A549 (cell line): ENCODE results near the gene TMEFF2. TPM values are rescaled to one million over a fixed set of nuclear protein-coding genes. Genes with fewer than 3 reads are reported as not detected.

Experiments
- ATAC-seq, 2 experiments: fragments of 200-7000 bp in 1 of 2; fragments of >200 bp in 1 of 2; cut with Nextera tagmentation in 1 of 2; cut with Tn5 transposase in 1 of 2; 3 replicates each; pipeline versions ENCODE4 v1.8.0 to v1.9.1; 2018 to 2020; ENCODE audit warnings: mild to moderate bottlenecking in 1 of 2, moderate library complexity in 1 of 2
- CTCF ChIA-PET: fragments of 300-600 bp; sonication (Branson Sonifier 250); formaldehyde crosslinking; extraction: SDS; loops from one replicate; lab custom pipeline; 2021; ENCODE audit warnings: antibody characterized with exemption, inconsistent platforms; lab: Yijun Ruan, JAX
- POLR2A ChIA-PET: fragments of 350-600 bp; formaldehyde crosslinking; extraction: SDS; loops from one replicate; lab custom pipeline; 2021; ENCODE audit warnings: antibody characterized with exemption, inconsistent platforms; lab: Yijun Ruan, JAX
- DNase-seq, 2 experiments: peaks; one replicate each; pipeline versions ENCODE4 v3.0.0 to v3.0.0-alpha.2; 2011 to 2016; ENCODE audit warnings: low read depth in 1 of 2, low spot score in 1 of 2
- FAIRE-seq: peaks from 2 replicates; lab custom pipeline; 2011; peaks lifted over from hg19 to GRCh38; lab: Jason Lieb, UNC
- H3K27ac ChIP-seq, 2 experiments: fragments of >200 bp; sonication (Bioruptor Twin); formaldehyde crosslinking; 3 replicates each; pipeline ENCODE4 v1.5.1; 2016 to 2017
- H3K4me1 ChIP-seq: fragments of >200 bp; sonication (Bioruptor Twin); formaldehyde crosslinking; 3 replicates; pipeline ENCODE4 v1.6.1; 2016
- H3K4me2 ChIP-seq: fragments of >200 bp; sonication (Bioruptor Twin); formaldehyde crosslinking; 3 replicates; pipeline ENCODE4 v1.6.1; 2016
- H3K4me3 ChIP-seq: fragments of >200 bp; sonication (Bioruptor Twin); formaldehyde crosslinking; 3 replicates; pipeline ENCODE4 v1.5.1; 2016
- H3K9me3 ChIP-seq: fragments of >200 bp; sonication (Bioruptor Twin); formaldehyde crosslinking; 3 replicates; pipeline ENCODE4 v1.6.1; 2016
- CBX2 ChIP-seq: fragments of 200-600 bp; sonication (generic); IDR thresholded peaks from 2 replicates; pipeline ENCODE4 v1.6.1; 2016; ENCODE audit warnings: low read depth, mild to moderate bottlenecking, borderline replicate concordance
- CBX8 ChIP-seq: fragments of 200-600 bp; sonication (generic); IDR thresholded peaks from 2 replicates; pipeline ENCODE4 v1.6.1; 2016
- CHD2 ChIP-seq: fragments of 150-350 bp; IDR thresholded peaks from 2 replicates; pipeline ENCODE4 v1.6.1; 2014; ENCODE audit warnings: low read length; ENCODE audit not compliant: partially characterized antibody
- CHD4 ChIP-seq: fragments of 200-600 bp; sonication (generic); IDR thresholded peaks from 2 replicates; pipeline ENCODE4 v1.6.1; 2016; ENCODE audit warnings: antibody characterized with exemption, mild to moderate bottlenecking, borderline replicate concordance
- EHF ChIP-seq: fragments of 250-450 bp; sonication (Bioruptor Pico); IDR thresholded peaks from 2 replicates; pipeline ENCODE4 v1.5.0; 2020; ENCODE audit warnings: mild to moderate bottlenecking
- EP300 ChIP-seq, 2 experiments: fragments of >200 bp; sonication (Bioruptor Twin); formaldehyde crosslinking; IDR thresholded peaks; 2 replicates in 1 of 2; 3 replicates in 1 of 2; pipeline ENCODE4 v1.6.1; 2016 to 2017
- GATA3 ChIP-seq: IDR thresholded peaks from 2 replicates; pipeline ENCODE4 v1.6.1; 2012; ENCODE audit warnings: borderline replicate concordance
- HDAC2 ChIP-seq: fragments of 200-600 bp; sonication (generic); IDR thresholded peaks from 2 replicates; pipeline ENCODE4 v1.6.1; 2016
- HOXA7 ChIP-seq: fragments of 250-450 bp; sonication (Bioruptor Pico); IDR thresholded peaks from 2 replicates; pipeline ENCODE4 v1.5.0; 2020; ENCODE audit warnings: mild to moderate bottlenecking, moderate library complexity
- KDM1A ChIP-seq: fragments of 200-600 bp; sonication (generic); IDR thresholded peaks from 2 replicates; pipeline ENCODE4 v1.6.1; 2016; ENCODE audit warnings: low read depth, mild to moderate bottlenecking
- MAFK ChIP-seq: fragments of 450-650 bp; IDR thresholded peaks from 2 replicates; pipeline ENCODE4 v1.6.1; 2014; ENCODE audit not compliant: partially characterized antibody
- MAZ ChIP-seq: fragments of 150-350 bp; IDR thresholded peaks from 2 replicates; pipeline ENCODE4 v1.6.1; 2014; ENCODE audit warnings: antibody characterized with exemption, low read depth, low read length, borderline replicate concordance
- NPAS2 ChIP-seq: fragments of 250-450 bp; sonication (Bioruptor Pico); IDR thresholded peaks from 2 replicates; pipeline ENCODE4 v1.8.0; 2022; ENCODE audit warnings: mild to moderate bottlenecking, moderate library complexity, borderline replicate concordance
- POLR2A ChIP-seq: IDR thresholded peaks from 2 replicates; pipeline ENCODE4 v1.6.1; 2012; ENCODE audit warnings: mild to moderate bottlenecking, low read length
- SREBF2 ChIP-seq: fragments of 450-650 bp; IDR thresholded peaks from 2 replicates; pipeline ENCODE4 v1.6.1; 2014; ENCODE audit warnings: mild to moderate bottlenecking, moderate library complexity
- ZC3H11A ChIP-seq: fragments of 450-650 bp; IDR thresholded peaks from 2 replicates; pipeline ENCODE4 v1.6.1; 2014; ENCODE audit warnings: antibody characterized with exemption, mild to moderate bottlenecking
- ZFP36 ChIP-seq: fragments of 450-650 bp; IDR thresholded peaks from 2 replicates; pipeline ENCODE4 v1.6.1; 2014; ENCODE audit warnings: borderline replicate concordance; ENCODE audit not compliant: partially characterized antibody
- ZNF302 ChIP-seq: fragments of 250-450 bp; sonication (Bioruptor Pico); IDR thresholded peaks from 2 replicates; pipeline ENCODE4 v1.9.0; 2021; ENCODE audit warnings: inconsistent platforms, mild to moderate bottlenecking, moderate library complexity
- WGBS: methylation state at CpG from one replicate; pipeline ENCODE4 v1.1.6; 2017; ENCODE audit errors: missing lambda C conversion rate; 5-methylcytosine and 5-hydroxymethylcytosine counted together
- polyA plus RNA-seq, 4 experiments: library from polyadenylated mRNA; depleted of rRNA in 3 of 4; stranded (reverse); fragments of >200 nt; fragmentation: RNase III in 1 of 4; extraction: RNeasy Plus Mini Kit Qiagen cat#74134 plus additional on column Dnase treatment in 1 of 4; gene quantifications; 2 replicates in 3 of 4; 3 replicates in 1 of 4; pipeline ENCODE4 v1.2.3, GENCODE V29; 2011 to 2017
- TF ChIP-seq, protein P1 (sequence below): fragments of 150-350 bp; IDR thresholded peaks from 2 replicates; pipeline ENCODE4 v1.6.1; 2014; ENCODE audit warnings: low read depth, mild to moderate bottlenecking, low read length
- TF ChIP-seq, protein P2 (sequence below): IDR thresholded peaks from 2 replicates; pipeline ENCODE4 v1.6.1; 2012
- TF ChIP-seq, protein P3 (sequence below): fragments of 250-450 bp; sonication (Bioruptor Pico); IDR thresholded peaks from 2 replicates; pipeline ENCODE4 v1.5.0; 2021; ENCODE audit warnings: mild to moderate bottlenecking, moderate library complexity, borderline replicate concordance

The TMEFF2 gene
- polyA plus RNA-seq, 2 of the 4 experiments (the other 2 are of a cell fraction): 0.30 to 0.46 TPM

DNA sequence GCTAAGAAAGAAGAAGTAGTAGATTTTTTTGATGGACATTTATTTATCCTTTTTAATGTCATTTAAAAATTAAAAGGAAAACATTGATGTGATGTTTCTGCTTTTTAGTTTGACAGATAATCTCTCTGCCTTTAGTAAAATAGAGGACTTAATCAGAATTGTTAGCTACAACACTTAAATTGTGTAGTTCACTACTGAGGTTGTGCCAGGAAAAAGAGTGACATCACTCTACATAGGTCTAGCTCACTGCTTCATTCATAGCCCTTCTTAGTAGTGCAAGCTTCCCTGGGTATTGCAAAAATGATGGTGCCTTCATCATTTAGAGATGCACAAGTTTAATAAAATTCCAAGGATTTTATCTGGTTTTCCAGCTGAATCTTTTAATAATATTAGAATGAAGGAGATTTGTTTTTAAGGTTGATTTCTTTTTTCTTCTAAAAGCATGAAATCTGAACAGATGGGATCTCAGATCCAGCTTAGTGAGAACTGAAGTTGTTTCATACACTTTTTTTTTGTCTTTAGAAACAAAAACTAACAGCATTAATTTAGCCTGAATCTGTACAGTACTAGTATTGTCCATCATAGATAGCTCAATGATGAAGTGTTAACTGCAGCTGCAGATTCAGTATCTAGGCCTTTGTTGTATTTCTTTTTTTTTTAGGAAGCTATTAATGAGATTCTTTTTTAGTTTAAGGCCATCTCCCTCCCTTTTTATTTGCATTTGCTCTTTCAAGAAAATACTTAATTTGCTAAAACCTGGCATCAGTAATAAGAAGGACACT is 20.6 kb upstream of the TMEFF2 start:
- ChIA-PET CTCF (no interaction called here), POLR2A (no interaction called here)

GRCh38 chr2:192208848-192209247 is 14.1 kb upstream of the TMEFF2 start:
- Histone ChIP-seq H3K27ac (no peak overlapping the region), H3K4me2 (no peak overlapping the region), H3K4me1 (no peaks in the 10 kb centered on the region), H3K4me3 (no peak overlapping the region), H3K9me3 (no peaks in the 10 kb centered on the region)
- ChIA-PET POLR2A (no interaction called here), CTCF (interaction anchor here (0.7 to 1.3 kb wide), 2 partner anchors 14 to 35 kb away, joined by 3 read pairs; partner anchors contain the start of gene TMEFF2)
- TF ChIP-seq MAFK (no peak), SREBF2 (no peak), ZFP36 (no peak), HOXA7 (no peak)
- no peak for ATAC-seq
- FAIRE-seq: no peak
- DNase-seq: no peak

More for the DNA sequence above, 20.6 kb upstream of the TMEFF2 start:
- FAIRE-seq (no peak), ATAC-seq (no peak)
- H3K4me1 ChIP-seq: no peaks in the 10 kb centered on the region
- no peak for TF ChIP-seq CBX8
- no peak for TF ChIP-seq POLR2A
- no peak for TF ChIP-seq ZC3H11A
- TF ChIP-seq, protein P1, sequence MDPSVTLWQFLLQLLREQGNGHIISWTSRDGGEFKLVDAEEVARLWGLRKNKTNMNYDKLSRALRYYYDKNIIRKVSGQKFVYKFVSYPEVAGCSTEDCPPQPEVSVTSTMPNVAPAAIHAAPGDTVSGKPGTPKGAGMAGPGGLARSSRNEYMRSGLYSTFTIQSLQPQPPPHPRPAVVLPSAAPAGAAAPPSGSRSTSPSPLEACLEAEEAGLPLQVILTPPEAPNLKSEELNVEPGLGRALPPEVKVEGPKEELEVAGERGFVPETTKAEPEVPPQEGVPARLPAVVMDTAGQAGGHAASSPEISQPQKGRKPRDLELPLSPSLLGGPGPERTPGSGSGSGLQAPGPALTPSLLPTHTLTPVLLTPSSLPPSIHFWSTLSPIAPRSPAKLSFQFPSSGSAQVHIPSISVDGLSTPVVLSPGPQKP: no peak
- TF ChIP-seq EP300 (IDR thresholded peaks at IDR 0.05): no peak
- TF ChIP-seq, protein P2, sequence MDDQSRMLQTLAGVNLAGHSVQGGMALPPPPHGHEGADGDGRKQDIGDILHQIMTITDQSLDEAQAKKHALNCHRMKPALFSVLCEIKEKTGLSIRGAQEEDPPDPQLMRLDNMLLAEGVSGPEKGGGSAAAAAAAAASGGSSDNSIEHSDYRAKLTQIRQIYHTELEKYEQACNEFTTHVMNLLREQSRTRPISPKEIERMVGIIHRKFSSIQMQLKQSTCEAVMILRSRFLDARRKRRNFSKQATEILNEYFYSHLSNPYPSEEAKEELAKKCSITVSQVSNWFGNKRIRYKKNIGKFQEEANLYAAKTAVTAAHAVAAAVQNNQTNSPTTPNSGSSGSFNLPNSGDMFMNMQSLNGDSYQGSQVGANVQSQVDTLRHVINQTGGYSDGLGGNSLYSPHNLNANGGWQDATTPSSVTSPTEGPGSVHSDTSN: no peak
- TF ChIP-seq, protein P3, sequence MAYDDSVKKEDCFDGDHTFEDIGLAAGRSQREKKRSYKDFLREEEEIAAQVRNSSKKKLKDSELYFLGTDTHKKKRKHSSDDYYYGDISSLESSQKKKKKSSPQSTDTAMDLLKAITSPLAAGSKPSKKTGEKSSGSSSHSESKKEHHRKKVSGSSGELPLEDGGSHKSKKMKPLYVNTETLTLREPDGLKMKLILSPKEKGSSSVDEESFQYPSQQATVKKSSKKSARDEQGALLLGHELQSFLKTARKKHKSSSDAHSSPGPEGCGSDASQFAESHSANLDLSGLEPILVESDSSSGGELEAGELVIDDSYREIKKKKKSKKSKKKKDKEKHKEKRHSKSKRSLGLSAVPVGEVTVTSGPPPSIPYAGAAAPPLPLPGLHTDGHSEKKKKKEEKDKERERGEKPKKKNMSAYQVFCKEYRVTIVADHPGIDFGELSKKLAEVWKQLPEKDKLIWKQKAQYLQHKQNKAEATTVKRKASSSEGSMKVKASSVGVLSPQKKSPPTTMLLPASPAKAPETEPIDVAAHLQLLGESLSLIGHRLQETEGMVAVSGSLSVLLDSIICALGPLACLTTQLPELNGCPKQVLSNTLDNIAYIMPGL (CRISPR knock-in tag): no peak
- no peak for TF ChIP-seq CHD4
- no peak for TF ChIP-seq GATA3
- TF ChIP-seq, all 56 proteins: peak for 0
- H3K4me2 ChIP-seq: no peak overlapping the region
- no peak for DNase-seq
- no peaks in the 10 kb centered on the region for H3K9me3 ChIP-seq
- H3K4me3 ChIP-seq: no peak overlapping the region
- no peak overlapping the region for H3K27ac ChIP-seq

DNA sequence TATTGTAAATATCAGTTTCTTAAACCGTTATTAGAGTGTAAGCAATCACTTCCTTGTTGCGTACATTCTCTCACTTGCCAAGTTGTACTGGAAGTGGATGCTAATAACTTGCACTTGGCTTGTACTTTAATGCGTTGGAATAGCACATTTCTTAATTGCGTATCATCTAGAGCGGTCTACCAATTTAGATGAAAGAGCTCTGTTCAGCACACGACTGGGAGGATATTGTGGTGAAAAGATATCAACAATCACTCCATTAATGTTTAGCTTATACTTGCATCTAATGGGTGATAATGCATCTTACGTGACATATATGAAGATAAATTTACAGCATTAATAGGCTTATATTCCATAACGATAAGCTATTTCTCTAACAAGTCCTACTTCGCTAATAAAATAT is 11.7 kb upstream of the TMEFF2 start:
- FAIRE-seq: no peak

More for the DNA sequence above, 11.7 kb upstream of the TMEFF2 start:
- Histone ChIP-seq H3K9me3 (no peaks in the 10 kb centered on the region), H3K4me2 (no peak overlapping the region), H3K4me3 (no peak overlapping the region), H3K4me1 (no peaks in the 10 kb centered on the region), H3K27ac (no peak overlapping the region)
- DNase-seq: no peak
- ChIA-PET POLR2A (no interaction called here), CTCF (interaction anchor here (1.2 to 1.4 kb wide), 2 partner anchors 12 to 337 kb away, joined by 3 to 5 read pairs; partner anchors contain the start of gene TMEFF2)
- TF ChIP-seq CHD2 (no peak), ZNF302 (no peak), EHF (CRISPR knock-in tag) (no peak), POLR2A (no peak), ZFP36 (no peak), CBX2 (no peak), MAZ (no peak), HDAC2 (no peak), NPAS2 (CRISPR knock-in tag) (no peak), KDM1A (no peak)
- TF ChIP-seq, protein P1: no peak
- no peak for ATAC-seq
- WGBS: 78% methylated on average over 9 of the region's 9 CpGs
